Transverse colon (tissue), 4 donors: ENCODE measurements around the gene SESTD1.

ENCODE experiments used
- CTCF ChIP-seq, 5 experiments: fragments of 200-600 bp in 3 of 5; fragments of 450-650 bp in 2 of 5; sonication (generic) in 3 of 5; IDR thresholded peaks; 1 replicate in 2 of 5; 2 replicates in 3 of 5; pipeline ENCODE4 v1.5.1; 2016 to 2017; ENCODE audit warnings: antibody characterized with exemption in 5 of 5, inconsistent platforms in 3 of 5, mild to moderate bottlenecking in 2 of 5, moderate library complexity in 1 of 5
- EP300 ChIP-seq: sonication (generic); formaldehyde crosslinking; IDR thresholded peaks from one replicate; pipeline ENCODE4 v1.6.1; 2017; ENCODE audit warnings: antibody characterized with exemption, low read depth
- POLR2A ChIP-seq: fragments of 450-650 bp; IDR thresholded peaks from one replicate; pipeline ENCODE4 v1.6.1; 2016; ENCODE audit warnings: antibody characterized with exemption, mild to moderate bottlenecking, moderate library complexity
- POLR2AphosphoS5 ChIP-seq, 3 donors: sonication (generic); formaldehyde crosslinking; IDR thresholded peaks; one replicate each; pipeline ENCODE4 v1.6.1; 2016; ENCODE audit warnings: antibody characterized with exemption in 3 of 3

GRCh38 chr2:179098080-179098689 is 166.4 kb downstream of the SESTD1 start:
- TF ChIP-seq CTCF (IDR thresholded peaks at IDR 0.05), result no peak
- TF ChIP-seq EP300, result no peak
- no peak for TF ChIP-seq POLR2AphosphoS5 (IDR thresholded peaks at IDR 0.05)
- TF ChIP-seq POLR2A, result no peak
